Left renal pelvis (tissue), 4 donors: ENCODE data around the gene ABCC8. TPM values are rescaled to one million over a fixed set of nuclear protein-coding genes. Genes with fewer than 3 reads are reported as not detected.

Experiments
- DNase-seq, 4 donors: peaks; one replicate each; pipeline ENCODE4 v3.0.0-alpha.2; 2013; ENCODE audit warnings: low read depth in 4 of 4, low spot score in 3 of 4
- polyA plus RNA-seq, 4 donors: library from polyadenylated mRNA; unstranded; fragments of 120-200 nt; gene quantifications; one replicate each; pipeline ENCODE4 v1.2.1, GENCODE V29; 2013; ENCODE audit not compliant: insufficient read length in 4 of 4

The ABCC8 gene
- polyA plus RNA-seq, 4 donors, result 1.6 to 10.5 (median 2.0) TPM

DNA sequence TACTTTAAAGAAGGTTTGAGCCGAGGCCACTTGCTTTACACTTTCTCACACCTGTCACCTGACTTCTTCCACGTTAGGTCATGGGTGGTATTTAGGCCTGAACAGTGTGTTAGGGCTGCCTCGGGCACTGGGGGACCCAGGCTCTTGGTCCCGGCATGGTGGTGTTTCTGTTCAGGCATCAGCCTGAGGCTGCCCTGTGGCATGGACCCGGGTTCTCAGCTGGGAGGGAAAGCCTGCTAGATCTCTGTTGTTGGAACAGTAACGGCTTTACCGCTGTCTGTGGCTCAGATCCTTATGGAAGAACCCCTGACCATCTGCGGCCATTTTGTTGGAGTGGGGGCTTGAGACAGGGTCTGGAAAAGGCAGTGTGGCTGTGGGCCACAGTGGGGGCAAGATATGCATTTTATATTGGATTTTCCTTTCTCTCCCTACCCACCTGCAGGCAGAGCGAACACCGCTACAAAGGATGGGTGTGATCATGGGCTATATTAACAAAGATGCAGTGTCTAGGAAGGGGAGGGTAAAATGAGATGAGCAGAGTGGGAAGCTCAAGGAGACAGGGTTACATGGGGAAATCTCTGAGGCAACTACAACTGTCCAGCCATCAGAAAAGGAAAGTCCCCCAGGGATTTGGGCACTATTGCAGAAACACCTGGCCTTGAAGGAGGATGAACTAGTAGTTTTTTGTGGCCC, 86.5 kb downstream of the ABCC8 start:
- DNase-seq, result no peak

DNA sequence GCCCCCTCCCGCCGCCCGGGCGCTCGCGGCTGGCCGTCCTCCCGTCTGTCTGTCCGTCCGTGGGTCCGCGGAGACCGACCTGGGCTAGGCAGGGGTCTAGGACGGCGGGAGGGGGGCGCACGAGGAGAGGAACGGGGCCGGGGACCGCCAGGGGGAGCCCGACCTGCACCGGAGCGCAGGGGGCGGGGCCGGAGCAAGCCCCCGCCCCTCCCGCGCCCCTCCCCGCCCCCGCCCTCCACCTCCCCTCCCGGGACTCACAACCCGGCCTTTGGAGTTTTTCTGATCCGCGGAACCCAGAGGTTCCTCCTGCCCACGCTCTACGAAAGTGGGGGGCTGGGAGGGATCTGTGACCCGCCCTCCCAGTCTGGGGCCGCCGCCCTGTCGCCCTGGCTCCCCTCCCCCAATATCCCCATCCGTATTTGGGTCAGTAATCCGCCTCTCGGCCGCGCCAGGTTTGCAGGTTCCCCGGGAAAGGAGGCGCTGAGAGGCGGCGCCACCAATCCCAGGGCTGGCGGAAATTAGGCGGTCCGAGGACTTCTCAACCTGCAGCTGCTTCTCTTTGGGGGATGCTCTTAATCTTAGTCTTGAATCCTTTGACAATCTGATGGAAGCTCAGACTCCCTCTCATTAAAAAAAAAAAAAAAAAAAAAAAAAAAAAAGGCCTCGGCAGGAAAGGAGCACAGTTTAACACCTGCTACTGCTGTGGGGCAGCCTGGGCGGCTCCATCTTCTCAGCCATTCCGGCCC, 87.3 kb downstream of the ABCC8 start:
- DNase-seq, result peak; percentile 50 to 52 (median 50)

- DNase-seq, result no peak
These were observed 87.9 kb downstream of the ABCC8 start, which contains the start of gene KCNJ11 for GRCh38 chr11:17388609-17389210. KCNJ11 (minus strand) TSS chr11:17388659; CDS start chr11:17388091, 568 bp downstream.

GRCh38 chr11:17387811-17388210, 88.8 kb downstream of the ABCC8 start:
- no peak for DNase-seq

- DNase-seq, result no peak
These were observed 89.4 kb downstream of the ABCC8 start for GRCh38 chr11:17387254-17387653.

- no peak for DNase-seq
These were observed 90.1 kb downstream of the ABCC8 start for GRCh38 chr11:17386331-17387084.

DNA sequence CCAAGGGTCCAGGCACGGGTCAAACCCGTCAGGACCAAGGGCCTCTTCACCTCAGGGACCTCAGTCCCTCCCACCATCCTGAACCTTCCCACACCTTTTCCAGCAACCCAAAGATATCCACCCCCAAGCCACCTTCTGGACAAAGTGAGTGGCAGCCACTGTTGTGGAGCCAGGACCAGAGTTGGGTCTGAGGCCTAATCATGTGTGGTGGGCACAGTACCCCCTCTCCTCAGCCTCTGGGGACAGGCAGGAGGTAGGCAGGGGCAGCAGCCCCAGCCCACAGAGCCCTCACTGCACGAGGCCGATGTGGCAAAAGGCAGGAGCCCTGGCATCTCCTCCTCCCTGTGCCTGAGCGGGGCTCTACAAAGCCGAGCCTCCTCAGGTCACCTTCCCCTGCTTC, 90.7 kb downstream of the ABCC8 start:
- DNase-seq, result no peak

DNA sequence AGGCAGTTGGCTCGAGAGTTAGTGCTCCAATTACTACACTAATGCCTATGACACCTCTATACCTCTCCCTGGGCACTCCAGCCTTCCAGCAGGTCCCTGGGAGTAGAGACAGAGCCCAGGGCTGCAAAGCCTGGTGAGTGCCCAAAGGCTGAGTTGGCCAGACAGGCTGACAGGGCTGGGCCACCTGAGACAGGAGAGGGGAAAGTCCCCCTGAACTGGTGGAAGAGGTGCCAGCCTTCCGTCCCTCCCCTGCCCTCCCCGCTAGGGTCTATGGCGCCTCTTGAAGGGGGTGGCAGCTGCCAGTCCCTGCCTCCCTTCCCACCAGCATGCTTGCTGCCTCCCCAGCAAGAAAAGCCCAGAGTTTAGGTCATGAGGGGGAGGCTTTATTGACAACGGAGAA, 91.2 kb downstream of the ABCC8 start:
- no peak for DNase-seq

DNA sequence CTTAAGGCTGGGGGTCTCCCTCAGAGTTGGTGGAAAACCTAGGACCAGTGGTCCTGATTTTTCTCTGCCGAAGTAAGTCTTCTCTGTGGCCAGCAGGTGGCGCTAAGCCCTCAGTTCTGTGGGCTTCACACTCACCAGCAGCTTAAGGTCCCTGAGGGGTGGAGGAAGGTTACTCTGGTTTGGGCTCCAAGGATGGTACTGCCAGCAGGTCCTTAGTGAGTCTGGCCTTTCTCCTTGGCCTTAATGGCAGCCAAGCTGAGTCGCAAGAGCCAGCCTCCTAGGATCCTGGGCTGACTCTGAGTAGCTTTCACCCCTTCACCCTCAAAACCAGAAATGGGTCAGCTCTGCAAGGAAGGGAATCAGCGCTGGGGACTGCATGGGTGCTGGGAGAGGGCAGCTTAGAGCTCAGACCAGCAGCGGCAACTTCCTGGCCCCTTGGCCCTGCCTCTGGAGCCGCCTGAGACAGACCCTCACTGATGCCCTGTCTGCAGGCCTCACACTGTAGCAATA, 92.6 kb downstream of the ABCC8 start:
- peak; percentile 50 to 79 (median 69) for DNase-seq

- no peak for DNase-seq
These were observed 93.2 kb downstream of the ABCC8 start for GRCh38 chr11:17383461-17383860.

- no peak for DNase-seq
These were observed 94.5 kb downstream of the ABCC8 start for GRCh38 chr11:17382046-17382728.

DNA sequence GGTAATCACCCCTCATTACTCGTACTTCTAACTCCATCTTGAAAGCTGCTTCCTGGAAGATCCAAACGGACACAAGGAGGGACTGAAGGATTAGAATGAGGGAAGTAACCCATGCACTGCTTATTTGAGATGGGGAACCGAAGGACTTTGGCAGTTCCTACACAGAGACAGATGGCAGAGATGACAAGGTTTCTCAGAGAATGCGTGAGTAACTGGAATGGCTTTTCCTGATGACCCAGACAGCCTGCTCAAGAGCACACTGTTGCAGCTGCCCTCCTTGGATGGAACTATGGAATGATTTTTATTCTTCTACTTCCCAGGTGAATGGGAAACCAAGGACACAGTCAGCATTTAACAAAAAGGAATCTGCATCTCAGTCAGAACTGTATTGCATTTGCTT, 95.5 kb downstream of the ABCC8 start:
- no peak for DNase-seq

GRCh38 chr11:17379383-17380180, 97.1 kb downstream of the ABCC8 start:
- no peak for DNase-seq

DNA sequence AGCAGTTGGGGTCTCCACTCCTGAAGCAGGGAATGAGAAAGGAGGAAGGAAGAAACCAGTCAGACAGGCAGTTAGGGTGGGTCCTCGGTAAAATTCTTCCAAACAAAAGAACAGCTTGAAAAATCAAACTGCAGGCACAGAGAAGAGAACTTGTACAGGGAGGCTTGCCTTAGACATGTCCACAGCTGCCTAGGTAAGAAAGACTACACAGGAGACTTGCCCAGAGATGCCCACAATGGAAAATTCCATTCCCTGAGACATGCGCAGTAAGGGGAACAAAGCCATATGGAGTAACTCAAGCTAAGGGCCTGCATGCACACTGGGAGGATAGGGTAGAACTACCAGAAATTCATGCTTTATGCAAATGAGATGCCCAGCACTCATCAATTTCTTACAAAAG, 98.0 kb downstream of the ABCC8 start:
- DNase-seq, result no peak

GRCh38 chr11:17376493-17376892, 100.2 kb downstream of the ABCC8 start:
- no peak for DNase-seq

DNA sequence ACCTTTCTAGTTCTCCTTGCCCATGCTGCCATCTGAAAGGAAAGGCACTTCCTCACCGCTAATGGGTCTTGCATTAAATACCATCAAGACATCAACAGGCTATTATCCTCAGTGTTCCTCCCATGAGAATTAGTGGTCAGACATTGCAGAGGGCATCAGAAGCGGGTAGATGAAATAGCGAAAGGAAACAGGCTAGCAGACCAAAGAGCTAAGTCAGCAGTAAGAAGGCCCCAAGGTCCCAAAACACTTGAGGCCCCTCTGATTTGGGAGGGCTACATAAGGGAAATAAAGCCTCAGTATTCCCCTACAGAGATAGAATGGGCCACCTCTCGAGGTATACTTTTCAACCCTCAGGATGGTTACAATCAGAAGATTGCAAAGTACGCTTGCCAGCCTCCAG, 101.1 kb downstream of the ABCC8 start:
- no peak for DNase-seq

DNA sequence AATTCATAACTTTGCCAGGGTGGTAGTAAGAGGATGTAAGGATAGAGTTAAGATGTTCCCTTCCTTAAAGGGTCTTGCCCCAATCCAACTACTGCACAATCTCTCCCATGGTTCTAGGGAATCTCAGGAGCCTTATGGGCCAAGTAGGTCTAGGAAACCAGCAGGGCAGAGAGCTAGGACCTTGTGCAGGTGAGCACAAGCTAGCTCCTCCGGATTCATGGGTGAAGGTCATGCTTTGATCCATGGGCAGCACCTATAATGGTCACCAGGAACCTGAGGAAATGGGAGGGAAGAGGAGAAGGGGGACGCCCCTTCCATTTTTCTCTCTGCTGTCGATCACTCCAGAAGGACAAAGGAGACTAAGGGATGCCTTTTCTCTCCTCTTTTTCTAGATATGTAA, 105.0 kb downstream of the ABCC8 start:
- DNase-seq, result no peak

GRCh38 chr11:17369684-17370243, 106.9 kb downstream of the ABCC8 start:
- DNase-seq, result no peak

- DNase-seq, result no peak
These were observed 107.6 kb downstream of the ABCC8 start for GRCh38 chr11:17369094-17369493.
